Umbilical cord (tissue), 2 donors: ENCODE data around the gene PCSK6. TPM values are rescaled to one million over a fixed set of nuclear protein-coding genes. Genes with fewer than 3 reads are reported as not detected.
A peak's percentile ranks its signal among the peaks of the same experiment; 100 is the strongest.

ENCODE experiments used
- DNase-seq: peaks from one replicate; pipeline ENCODE4 v3.0.0-alpha.2; 2015; ENCODE audit warnings: low spot score
- total RNA-seq: library from RNA; depleted of rRNA; stranded (reverse); fragments of >200 nt; gene quantifications from one replicate; pipeline ENCODE4 v1.2.3, GENCODE V29; 2014; ENCODE audit warnings: low replicate concordance; ENCODE audit not compliant: insufficient read depth

Gene PCSK6
- total RNA-seq, 1 donor from 2014 or later = 22.6 TPM

DNA sequence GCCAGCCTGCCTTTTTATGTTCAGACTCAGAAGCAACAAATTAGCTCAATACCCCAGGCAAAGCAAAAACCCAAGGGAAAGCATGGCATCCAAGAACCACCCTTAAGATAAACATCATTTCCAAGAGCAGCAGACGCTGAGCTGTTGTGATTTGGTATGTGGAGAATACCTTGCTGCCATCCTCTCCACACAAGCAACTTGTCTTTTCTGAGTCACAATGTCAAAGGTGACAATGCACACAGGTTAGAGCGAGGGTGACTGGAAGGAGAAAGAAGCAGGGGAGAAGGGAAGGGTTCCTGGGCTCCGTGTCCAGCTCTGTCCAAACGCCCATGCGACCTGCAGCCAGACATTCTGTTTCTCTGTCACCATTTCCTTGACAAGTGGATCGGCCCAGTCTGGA, 6.0 kb downstream of the PCSK6 start:
- DNase-seq = no peak

DNA sequence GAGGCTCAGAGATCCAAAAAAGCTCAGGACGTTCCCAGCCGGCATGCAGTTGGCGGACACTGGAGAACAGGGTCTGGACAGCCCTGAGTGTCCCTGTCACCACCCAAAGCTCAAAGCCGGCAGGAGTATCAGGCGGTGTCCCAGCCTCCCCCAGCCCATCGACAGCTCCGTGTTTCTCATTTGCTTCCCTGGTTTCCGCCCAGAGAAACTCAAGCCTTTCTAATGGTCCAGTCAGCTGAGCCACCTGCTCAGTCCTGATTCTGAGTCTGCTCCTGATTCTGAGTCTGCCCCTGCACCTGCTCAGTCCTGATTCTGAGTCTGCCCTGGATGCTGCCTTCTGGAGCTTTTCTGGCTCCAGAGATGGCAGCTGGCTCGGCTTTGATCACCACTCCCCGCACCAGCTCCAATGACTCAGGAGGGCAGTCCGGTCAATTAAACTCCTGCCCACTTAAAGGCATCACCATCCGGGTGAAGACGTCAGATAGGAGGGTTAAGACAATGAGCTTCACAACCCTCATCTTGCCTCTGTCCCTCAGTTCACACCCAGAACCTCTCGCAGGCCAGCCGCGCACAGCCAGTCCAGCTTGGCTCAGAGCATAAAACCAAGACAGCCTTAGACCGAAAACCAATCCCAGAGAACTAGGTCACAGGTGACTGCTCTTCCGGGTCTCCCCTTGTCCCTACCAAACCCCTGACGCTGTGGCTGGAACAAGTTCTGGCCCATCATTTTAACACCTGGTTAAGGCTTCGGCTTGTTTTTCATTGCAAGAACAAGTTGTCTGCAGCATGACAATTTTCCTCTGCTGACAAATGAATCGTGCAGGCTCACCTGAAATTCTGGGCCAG, 6.8 kb downstream of the PCSK6 start:
- DNase-seq = no peak

DNA sequence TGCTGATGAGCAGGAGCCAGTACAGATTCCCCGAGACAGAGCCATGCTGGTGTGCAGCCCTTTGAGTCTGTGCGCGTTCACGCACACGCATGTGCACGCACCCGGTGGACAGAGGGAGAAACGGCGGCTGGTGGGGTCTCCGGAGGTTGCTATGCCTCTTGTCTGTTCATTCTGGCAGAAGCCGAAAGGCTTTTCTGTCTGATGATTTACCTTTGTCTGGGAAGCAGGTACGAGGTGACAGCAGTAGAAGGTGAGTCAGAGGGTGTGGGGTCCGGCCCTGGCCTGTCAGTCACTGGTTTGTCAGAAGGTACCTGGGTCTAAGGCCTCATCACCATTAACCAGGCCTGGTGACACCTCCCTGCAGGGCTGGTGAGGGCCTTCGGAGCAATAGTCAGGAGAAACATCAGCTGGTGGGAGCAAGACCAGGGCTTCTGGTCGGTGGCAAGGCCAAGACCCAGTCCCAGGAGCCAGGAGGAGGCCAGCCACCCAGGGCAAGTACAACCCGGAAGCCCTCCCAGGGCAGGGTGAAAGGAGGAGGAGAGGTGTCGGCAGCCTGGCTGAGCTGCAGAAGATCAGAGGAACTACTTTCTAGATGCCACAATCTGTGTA, 7.5 kb downstream of the PCSK6 start:
- no peak for DNase-seq

DNA sequence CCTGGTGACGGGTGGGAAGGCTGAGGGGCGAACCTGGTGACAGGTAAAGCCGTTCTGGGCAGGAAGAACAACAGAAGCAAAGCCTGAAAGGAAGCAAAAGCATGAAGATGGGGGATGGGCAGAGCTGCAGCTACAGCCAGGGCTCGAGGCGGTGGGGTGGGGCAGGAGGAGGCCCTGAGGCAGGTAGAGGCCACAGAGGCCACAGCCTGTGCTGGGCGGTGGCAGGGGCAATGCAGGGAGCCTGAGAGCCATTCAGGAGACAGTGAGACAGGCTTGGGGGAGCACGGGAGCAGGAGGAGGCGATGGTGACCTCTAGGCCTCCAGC, 8.2 kb downstream of the PCSK6 start:
- no peak for DNase-seq

DNA sequence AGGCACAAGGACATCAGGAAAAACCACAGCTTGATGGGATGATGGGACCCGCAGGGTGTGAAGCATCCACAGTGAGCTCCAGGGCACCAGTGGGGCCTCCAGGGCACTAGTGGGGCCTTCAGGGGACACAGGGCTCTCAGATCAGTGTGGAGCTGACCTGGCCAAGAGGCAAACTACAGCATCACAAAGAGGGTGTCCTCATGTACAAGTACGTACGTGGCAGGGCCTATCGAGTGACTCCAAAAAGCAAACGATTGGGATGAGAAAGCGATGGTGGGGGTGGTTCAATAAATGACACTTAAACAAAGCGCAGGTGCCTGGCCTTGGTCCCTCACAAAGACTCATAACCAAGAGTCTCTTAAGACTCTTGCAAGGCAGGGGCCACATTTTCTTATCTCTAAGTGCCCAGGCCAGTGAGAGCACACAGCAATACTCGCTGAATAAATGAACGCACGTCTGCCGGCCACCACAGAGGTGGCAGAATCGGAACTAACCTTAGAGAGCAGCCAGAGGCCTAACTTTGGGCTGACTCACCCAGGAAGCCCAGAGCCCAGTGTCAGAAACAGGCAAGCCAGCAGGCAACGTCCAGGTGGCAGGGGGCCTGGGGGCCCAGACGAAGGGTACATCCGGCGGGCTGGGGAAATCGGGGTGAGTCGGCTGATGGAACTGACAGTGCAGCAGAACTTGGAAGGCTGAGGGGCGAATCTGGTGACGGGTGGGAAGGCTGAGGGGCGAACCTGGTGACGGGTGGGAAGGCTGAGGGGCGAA, 8.7 kb downstream of the PCSK6 start:
- no peak for DNase-seq

DNA sequence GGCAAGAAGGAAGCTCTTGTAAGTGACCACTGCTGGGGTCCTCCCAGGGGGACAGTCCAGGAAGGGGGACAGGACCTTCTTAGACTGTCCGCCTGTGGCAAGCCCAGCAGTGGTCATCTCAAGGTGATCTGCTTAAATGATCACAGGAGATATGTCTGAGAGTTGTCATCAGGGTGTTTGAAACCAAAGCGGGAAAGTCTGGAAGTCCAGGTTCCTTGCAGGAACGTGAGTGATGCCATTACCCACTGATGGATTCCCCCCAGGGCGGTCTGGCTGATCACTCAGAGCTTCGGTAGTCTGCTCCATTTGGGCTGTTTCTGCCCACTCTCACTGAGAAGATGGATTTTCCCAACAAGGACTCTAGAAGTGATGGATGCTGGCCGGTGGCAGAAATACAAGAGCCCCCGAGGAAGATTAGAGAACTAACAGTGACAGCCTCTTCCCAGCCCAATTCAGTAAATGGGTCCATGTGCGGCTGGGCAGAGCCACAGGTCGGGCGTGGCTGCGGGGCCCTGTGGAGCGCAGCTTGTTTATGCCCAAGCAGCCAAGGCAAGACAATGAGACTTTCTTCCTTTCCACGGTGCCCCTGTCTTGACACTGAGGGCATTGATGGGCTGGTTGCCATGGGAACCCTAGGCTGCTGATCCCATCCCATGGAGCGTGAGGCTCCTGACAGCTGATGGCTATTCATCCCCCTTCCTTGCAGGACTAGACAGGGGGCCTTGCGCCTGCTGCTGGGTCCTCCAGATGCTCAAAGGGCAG, 9.5 kb downstream of the PCSK6 start:
- no peak for DNase-seq

DNA sequence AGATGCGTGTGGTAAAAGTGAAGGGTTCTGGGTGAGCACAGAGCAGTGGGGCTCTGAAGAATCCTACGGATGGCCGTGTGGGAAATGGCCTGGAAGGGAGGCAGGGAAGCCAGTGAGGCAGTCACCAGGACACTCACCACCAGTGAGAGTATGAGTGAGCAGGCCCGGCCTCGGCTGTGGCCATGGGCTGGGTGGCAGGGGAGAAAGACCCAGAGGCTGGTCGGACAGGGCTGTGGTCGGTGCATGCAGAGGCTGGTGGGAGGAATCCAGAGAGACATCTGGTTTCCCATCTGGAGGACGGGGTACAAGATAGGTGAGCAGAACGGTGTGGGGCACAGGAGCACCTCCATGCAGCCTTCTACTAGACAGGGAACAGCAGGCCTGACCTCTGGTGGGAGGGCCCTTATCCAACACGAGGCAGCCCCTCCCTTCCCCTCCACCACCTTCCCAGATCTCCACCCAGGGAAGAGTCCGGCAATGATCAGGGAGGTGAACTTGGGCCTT, 10.1 kb downstream of the PCSK6 start:
- DNase-seq = no peak

DNA sequence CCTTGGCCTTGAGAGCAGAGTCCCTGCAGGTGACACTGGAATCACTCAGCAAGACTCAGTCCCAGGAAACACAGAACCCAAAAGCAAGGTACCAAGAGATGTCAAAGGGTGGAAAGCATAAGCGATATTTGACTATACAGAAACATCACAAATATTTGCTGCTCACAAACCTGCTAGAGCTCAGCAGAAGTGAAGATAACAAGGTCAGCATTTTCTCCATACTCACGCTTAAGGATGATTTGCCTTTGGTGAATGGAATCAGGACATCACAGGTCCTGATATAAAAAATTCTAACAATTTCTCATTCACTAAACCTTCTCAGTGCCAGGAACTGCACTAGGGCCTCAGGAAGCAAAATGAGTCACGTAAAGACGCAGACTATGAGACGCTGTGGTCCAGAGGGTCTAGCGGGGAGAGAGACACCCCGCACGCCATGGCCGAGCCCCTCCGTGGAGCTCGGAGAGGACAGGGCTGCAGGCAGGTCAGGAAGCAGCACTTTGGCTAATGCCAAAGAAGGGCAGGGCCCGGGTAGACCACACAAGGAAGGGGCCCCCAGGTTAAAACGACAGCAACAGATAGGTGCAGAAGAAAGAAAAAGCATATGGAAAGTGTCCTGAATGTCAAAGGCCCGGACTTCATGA, 10.7 kb downstream of the PCSK6 start:
- DNase-seq = no peak

DNA sequence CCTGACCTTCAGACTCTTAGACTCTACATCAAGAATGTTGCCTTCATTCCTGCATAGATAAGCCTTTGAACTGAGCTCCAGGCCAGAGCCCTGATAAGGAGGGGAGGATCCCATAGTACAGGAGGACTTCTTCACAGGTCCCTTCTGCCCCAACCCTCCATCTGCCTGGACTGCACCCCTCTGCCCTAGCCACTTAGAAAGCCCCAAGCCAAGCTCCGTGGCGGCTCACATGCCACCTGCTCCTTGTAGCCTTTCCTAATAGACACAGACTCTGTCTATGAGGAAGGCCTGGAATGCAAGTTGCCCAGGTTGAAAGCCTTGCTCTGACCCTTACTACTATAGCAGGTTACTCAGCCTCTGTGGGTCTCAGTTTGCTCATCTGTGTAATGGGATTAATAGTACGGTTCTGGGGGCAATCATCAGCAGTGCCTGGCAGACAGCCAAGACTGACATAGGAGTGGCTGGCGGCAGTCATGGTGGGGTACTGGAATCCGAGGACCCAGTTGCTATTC, 11.6 kb downstream of the PCSK6 start:
- DNase-seq = no peak

DNA sequence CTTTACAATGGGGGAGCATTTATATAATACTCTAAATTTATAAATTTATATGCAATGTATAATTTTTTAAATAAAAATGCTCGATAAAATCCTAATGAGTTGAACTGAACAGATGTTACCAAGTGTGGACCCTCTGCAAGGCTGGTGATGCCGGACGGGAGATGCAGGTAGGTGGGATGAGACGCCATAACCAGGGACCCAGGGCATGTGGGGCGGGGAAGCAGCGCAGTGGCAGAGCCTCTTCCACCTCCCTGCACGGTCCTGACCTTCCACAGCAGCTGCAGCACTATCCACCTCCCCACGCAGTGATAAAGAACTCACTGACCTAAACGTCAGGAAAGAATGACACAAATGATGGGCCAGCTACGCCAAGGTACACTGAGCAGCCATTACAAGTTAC, 12.8 kb downstream of the PCSK6 start:
- DNase-seq = no peak

DNA sequence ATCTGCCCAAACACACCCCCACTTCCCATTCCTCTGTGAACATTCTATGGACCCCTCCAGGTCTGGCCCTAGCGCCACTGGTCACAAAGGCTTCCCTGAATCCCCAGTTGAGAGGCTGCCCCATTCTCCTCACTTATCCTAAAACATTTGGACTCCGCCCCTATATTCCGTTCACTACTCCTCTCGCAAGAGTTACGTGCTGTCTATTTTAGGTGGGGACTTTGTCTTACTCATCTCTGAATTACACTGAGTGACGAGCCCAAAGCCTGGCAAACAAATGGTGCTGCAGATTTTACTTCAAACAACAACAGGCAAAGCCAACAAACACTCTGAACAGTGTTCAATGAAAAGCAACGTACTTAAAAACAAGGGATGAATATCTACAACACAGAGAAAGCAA, 14.5 kb downstream of the PCSK6 start:
- DNase-seq = no peak

DNA sequence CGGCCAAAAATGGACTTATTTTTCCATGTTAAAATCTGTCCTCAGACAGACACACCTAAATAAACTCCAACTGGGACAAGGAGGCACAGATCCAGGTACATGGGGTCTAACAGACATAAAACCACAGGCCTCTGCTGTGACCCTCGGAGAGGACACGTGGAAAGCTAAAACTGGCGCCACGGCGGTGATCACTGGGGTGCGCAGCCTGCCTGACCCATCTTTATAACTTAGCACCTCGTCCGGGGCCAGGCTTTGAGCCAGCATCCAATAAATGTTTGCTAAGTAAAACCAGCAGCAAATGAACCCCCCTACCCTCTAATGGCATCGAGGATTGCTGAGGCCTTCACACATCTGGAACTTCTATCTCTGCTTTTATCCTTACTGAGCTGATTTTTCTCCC, 15.3 kb downstream of the PCSK6 start:
- DNase-seq = no peak

DNA sequence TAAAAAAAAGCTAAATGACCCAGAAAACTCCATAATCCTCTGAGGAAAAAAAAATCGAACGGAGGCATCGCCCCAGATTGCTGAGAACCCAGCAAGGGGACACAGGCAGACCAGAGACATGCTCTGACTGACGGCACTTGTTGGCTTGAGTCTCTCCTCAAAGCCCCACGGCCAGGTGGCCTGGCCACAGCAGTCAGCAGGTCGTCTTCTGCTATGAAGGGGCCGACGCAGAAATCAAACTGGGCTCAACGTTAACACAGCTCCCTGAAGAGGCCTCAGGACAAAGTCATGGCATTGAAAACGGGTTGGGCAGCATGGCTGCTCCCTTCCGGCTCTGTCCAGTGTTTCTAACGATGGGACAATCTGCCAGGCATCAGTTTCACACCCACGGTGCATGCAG, 17.5 kb downstream of the PCSK6 start:
- DNase-seq = no peak

DNA sequence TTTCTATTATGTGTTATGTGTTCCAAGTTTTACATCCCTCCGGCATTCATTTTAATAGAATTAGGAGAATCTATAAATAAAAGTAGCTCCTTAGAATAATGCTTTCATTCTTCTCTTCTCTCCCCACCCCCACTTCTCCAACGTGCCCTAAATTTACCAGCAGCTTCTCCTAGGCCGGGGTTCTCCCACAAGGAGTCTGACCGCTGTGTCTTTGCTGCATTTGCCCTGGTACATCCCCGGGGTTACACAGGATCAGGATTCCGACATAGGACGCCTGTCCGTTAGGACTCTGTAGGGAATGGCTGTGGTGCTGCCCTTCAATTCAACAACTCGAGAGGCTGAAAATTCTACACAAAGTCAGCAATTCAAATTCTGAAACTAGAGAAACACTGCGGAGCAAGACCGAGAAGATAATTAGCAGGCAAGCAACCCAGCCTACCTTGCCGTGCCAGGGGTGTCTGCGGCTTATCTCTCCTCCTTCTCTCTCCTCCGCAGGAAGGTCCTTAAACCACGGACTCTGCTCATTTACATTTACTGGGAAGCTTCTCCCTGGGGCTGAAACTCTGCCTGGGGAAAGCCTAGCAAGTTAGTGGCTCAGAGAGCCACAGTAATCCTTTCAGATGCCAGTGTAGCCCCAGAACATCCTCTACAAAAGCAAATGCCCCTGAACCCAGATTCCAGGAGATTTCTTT, 18.8 kb downstream of the PCSK6 start:
- peak; percentile 26 for DNase-seq

DNA sequence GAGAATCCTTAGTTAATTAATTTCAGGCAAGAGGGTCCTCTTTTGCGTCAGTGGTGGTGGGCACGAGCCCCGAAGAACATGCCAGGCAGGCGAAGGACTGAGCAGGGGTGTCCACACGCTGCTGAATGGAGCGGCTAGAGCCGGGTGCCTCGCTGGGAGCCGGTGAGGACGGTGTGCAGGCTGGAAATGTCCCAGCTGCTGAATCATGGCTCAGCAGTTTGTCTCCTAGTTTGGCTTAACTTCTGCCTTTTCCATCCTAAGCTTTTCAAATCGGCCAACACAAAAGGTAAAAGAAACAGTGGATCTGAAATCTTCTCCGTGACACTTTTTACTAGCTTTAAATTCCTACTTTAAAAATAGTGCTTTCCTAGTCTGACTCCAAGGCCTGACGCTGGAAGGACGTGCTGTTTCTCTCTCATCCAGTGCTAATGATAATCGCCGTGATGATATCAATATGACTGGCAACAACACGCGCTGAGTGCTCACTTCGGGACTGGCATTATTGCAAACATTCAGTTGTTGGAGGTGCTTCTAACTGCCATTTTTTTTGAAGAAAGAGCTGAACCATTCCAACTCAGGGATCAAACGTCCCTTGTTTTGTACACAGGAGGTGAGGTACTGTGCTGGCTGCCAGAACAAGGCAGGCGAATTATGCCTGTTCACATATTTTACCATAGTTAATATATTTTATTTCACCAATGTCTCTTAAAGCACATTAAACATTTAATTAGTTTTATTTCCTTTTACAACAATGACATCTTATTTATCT, 19.8 kb downstream of the PCSK6 start:
- no peak for DNase-seq

DNA sequence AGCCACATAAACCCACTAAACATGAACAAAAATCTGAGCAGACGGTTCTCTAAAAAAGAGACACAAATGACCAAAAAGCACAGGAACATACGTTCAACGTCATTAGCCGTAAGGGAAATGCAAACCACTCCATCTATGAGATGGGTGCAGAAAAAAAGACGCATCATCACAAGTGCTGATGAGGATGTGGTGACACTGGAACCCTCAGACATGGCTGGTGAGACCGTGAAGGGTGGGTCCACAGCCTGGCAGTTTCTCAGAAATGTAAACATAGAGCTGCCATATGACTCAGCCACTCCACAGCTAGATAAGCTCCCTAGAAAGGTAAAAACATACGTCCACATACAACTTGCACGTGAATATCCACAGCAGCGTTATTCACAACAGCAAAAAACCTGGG, 23.3 kb downstream of the PCSK6 start:
- DNase-seq = no peak

DNA sequence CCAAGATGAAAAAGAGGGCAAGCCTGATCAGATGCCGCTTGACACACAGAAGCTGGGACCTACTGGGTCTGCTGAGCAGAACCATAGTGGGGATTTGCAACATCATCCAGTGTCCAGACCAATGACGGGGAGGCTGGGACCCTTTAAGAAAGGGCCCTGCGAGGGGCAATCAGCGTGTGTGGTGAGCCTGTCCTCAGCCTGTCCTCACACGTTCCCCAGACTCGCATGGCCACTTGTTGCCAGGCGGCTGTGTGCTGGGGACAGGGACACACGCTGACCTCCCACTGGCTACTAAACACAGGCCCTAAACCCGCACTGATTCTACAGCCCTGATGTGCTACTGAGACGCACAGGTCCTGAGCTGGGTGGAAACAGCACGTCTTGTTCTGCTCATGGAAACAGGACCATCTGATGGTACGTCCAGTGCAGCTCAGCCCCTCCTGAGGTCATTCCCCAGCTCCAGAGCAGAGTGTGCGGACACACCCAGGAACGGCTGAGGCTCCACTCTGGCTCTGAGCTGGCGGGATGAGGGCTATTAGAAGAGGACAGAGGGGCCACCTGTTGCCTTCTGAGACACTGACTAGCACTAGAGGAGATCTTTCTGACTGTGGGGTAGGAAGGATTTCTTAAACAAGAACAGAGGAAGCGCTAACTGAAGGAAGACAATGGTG, 24.4 kb downstream of the PCSK6 start:
- no peak for DNase-seq

DNA sequence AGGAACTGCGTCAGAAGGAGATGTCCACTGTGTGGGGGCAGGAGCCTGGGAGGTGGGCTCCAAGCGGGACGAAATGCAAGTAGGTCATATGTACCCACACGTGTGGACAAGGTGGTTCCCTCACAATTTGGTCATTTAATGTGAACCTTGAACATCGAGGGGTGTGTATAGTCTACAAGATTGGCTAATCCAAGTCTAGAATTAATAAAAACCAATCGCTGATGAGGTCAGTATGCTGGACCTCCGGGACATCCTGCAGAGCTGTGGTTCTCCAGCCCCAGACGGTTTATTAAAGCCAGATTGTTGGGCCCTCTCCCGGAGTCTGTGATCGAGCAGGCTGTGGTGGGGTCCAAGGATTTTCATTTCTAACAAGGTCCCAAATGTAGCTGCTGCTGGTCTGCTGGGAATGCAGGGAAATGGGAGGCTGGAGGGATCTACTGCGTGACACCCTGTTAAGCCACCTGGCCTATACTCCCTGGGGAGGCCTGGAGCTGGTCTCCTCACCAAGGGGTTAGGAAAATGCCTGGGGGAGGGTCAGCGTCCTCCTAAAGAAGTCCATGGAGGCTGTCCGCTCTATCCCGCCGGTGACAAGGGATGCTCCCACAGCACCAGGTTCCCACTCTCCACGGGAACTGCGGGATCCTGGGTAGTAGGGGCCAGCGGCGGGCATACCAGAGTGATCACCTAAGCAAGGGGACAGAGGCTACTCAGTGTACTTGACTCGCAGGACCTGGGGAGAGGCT, 25.1 kb downstream of the PCSK6 start:
- DNase-seq = no peak
